Measurements from ENCODE around the gene RCCD1. TPM values are rescaled to one million over a fixed set of nuclear protein-coding genes. Genes with fewer than 3 reads are reported as not detected.

RCCD1 gene
- total and polyA plus RNA-seq, 9 of the 15 experiments (the other 6 are each of a cell fraction or from before 2014, with no cell fraction given), result 11.1 to 51.4 (median 24.7) TPM

DNA sequence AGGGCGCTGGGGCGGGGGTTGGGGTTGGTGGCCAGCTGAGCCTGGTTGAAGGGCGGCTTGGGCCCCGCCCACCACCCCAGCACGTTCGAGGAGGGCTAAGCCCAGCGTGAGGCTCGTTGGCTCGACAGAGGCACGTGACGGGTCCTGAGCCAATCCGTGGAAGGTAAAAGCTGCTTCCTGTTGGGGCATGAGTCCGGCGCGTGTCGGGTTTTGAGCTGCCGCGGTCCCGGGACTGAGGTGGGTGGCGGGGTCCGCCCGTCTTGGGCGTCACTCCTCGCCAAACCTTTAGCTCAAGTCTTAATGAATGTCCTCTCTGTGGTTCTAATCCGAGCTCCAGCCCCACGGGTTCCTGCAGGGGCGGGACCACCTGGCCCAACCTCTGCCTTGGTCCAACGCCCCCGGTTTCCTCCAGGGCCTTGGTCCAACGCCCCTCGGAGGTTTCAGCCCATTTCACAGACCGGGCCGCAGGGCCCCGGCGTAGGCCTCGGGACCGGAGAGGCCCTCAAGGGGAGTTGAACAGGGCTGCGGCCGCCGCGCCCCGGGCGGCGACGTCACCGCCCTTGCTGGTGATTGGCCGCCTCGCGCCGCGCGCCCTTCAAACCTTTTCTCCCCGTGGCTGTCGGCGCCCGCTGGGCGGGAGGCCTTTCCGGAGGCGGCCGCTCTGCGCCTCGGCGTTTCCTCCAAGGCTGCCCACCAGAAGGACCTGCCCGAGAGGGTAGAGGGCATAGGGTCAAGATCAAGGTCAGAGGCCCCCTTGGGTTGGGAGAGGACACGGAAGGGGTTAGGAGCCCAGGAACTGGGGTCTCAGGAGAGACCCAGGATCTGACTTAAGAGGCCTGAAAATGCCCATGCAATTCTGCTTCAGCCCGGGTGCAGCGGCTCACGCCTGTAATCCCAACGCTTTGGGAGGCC, at the start of gene RCCD1 (continued):
- peak; percentile 71 for TF ChIP-seq CREB1 (IDR thresholded peaks at IDR 0.05)
- TF ChIP-seq CREB1 (CRISPR knock-in tag; IDR thresholded peaks at IDR 0.05), result peak; percentile 76; the same call in 1 of the 2 replicates
- TF ChIP-seq DDX20 (tag; IDR thresholded peaks at IDR 0.05; ENCODE audit: low read depth), result no peak
- TF ChIP-seq BCOR (IDR thresholded peaks at IDR 0.05), result no peak
- no peak for TF ChIP-seq ZNF79 (CRISPR knock-in tag; IDR thresholded peaks at IDR 0.05; ENCODE audit: low read depth)
- no peak for TF ChIP-seq PCBP2 (IDR thresholded peaks at IDR 0.05; ENCODE audit: low read depth, low read length, poor library complexity, severe bottlenecking)
- TF ChIP-seq, protein P1, sequence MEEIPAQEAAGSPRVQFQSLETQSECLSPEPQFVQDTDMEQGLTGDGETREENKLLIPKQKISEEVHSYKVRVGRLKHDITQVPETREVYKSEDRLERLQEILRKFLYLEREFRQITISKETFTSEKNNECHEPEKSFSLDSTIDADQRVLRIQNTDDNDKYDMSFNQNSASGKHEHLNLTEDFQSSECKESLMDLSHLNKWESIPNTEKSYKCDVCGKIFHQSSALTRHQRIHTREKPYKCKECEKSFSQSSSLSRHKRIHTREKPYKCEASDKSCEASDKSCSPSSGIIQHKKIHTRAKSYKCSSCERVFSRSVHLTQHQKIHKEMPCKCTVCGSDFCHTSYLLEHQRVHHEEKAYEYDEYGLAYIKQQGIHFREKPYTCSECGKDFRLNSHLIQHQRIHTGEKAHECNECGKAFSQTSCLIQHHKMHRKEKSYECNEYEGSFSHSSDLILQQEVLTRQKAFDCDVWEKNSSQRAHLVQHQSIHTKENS (CRISPR knock-in tag; IDR thresholded peaks at IDR 0.05), result no peak
- TF ChIP-seq DNMT1 (IDR thresholded peaks at IDR 0.05), result no peak
- TF ChIP-seq SMARCA4 (IDR thresholded peaks at IDR 0.05), result no peak
- TF ChIP-seq, protein P2, sequence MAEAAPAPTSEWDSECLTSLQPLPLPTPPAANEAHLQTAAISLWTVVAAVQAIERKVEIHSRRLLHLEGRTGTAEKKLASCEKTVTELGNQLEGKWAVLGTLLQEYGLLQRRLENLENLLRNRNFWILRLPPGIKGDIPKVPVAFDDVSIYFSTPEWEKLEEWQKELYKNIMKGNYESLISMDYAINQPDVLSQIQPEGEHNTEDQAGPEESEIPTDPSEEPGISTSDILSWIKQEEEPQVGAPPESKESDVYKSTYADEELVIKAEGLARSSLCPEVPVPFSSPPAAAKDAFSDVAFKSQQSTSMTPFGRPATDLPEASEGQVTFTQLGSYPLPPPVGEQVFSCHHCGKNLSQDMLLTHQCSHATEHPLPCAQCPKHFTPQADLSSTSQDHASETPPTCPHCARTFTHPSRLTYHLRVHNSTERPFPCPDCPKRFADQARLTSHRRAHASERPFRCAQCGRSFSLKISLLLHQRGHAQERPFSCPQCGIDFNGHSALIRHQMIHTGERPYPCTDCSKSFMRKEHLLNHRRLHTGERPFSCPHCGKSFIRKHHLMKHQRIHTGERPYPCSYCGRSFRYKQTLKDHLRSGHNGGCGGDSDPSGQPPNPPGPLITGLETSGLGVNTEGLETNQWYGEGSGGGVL (CRISPR knock-in tag; IDR thresholded peaks at IDR 0.05), result no peak
- no peak for TF ChIP-seq MIER1 (IDR thresholded peaks at IDR 0.05; ENCODE audit: low read depth)
- TF ChIP-seq ZNF143 (CRISPR knock-in tag; IDR thresholded peaks at IDR 0.05), result 0 out of 2 replicates have a peak, but pooled peaks have one; percentile 17
- no peak for TF ChIP-seq SREBF2 (CRISPR knock-in tag; IDR thresholded peaks at IDR 0.05)
- TF ChIP-seq ZNF263 (CRISPR knock-in tag; IDR thresholded peaks at IDR 0.05; ENCODE audit: borderline replicate concordance), result 0 out of 2 replicates have a peak, but pooled peaks have one; percentile 18
- TF ChIP-seq FOXJ2 (tag; IDR thresholded peaks at IDR 0.05), result no peak
- TF ChIP-seq HIVEP1 (CRISPR knock-in tag; IDR thresholded peaks at IDR 0.05), result no peak
- TF ChIP-seq RB1 (IDR thresholded peaks at IDR 0.05; ENCODE audit: low read depth), result peak; percentile 83
- TF ChIP-seq ZNF589 (CRISPR knock-in tag; IDR thresholded peaks at IDR 0.05; ENCODE audit: low read depth), result peak; percentile 83
- TF ChIP-seq NONO (IDR thresholded peaks at IDR 0.05; ENCODE audit: low read depth in 2 of 2, low read length in 1 of 2), result no peak
- TF ChIP-seq CEBPB (tag; IDR thresholded peaks at IDR 0.05), result no peak
- TF ChIP-seq MYNN (IDR thresholded peaks at IDR 0.05), result peak; percentile 26; the same call in 1 of the 2 replicates
- no peak for TF ChIP-seq MYNN (CRISPR knock-in tag; IDR thresholded peaks at IDR 0.05)
- TF ChIP-seq ASH1L (IDR thresholded peaks at IDR 0.05; ENCODE audit: borderline replicate concordance, low read depth, partially characterized antibody), result no peak
- TF ChIP-seq TEAD1 (CRISPR knock-in tag; IDR thresholded peaks at IDR 0.05), result peak in 1 of 2 experiments; percentile 65; a peak in 1 of 4 replicates

Measured in K562 (cell line).